HG03439 (cell line): ENCODE measurements around the gene PRKAR1B.

Experiments
- ATAC-seq: cut with Tn5 transposase; IDR thresholded peaks from one replicate; pipeline ENCODE4 v1.9.1; 2021; ENCODE audit warnings: mild to moderate bottlenecking, moderate library complexity; ENCODE audit not compliant: unreplicated experiment

Gene PRKAR1B

DNA sequence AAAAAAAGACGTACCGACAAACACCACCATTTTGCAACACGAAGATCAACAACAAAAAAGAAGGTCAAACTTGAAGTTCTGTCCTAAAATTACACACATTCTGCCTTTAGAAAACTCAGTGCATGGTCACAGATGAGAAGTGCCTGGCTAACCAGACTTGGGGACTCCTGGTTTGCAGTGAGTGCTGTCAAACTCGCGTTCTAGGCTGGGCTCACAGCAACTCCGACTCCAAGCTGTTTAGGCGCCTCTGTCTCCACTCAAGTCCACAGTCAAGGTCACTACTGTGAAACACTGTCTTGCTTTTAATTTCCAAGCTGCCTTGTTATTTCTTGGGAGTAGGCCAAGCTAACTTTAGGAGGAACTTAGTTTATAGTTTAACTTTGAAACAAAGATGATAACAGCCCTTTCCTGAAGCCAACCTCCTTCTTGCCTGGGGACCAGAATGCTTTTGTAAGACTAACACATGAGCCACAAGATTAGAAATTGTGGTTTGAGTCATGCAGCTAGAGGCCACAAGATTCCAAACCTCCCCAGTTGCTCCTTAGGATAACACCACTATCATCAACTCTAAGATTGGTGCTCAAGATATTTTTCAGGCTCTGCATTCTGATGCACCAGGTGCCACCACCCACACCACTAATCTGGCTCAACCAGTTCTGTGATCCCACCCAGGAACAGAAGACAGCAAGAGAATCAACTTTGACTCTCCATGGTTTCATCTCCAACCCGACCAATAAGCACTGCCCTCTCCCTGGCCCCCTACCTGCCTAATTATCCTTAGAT is 1.7 kb downstream of the PRKAR1B start:
- ATAC-seq = no peak

DNA sequence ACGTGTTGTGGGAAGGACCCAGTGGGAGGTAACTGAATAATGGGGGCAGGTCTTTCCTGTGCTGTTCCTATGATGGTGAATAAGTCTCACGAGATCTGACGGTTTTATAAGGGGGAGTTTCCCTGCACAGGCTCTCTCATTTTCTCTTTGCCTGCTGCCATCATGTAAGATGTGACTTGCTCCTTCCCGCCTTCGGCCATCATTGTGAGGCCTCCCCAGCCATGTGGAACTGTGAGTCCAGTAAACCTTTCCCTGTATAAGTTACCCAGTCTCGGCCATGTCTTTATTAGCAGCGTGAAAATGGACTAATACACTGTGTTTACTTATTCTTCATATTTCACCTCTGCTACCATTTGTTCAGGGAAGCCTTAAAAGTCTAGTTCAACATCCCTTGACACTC is 2.8 kb downstream of the PRKAR1B start:
- ATAC-seq = no peak

DNA sequence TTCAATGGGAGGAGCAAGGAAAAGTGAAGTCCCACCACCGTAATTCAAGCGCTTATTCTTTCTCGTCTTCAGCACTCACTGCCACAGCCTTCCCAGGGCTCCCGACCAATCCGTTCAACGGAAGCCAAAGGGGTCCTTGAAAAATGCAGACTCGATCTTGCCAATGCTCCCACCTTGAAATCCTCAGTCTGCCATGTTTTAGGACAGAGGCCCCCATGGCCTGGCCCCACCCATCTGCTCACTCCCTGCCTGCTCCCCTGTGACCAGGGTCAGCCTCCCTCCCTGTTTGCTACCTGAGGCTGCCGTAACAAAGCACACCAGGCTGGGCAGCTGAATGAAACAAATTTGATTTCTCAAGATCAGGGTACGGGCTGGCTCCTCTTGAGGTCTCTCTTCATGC is 3.5 kb downstream of the PRKAR1B start:
- ATAC-seq = no peak

DNA sequence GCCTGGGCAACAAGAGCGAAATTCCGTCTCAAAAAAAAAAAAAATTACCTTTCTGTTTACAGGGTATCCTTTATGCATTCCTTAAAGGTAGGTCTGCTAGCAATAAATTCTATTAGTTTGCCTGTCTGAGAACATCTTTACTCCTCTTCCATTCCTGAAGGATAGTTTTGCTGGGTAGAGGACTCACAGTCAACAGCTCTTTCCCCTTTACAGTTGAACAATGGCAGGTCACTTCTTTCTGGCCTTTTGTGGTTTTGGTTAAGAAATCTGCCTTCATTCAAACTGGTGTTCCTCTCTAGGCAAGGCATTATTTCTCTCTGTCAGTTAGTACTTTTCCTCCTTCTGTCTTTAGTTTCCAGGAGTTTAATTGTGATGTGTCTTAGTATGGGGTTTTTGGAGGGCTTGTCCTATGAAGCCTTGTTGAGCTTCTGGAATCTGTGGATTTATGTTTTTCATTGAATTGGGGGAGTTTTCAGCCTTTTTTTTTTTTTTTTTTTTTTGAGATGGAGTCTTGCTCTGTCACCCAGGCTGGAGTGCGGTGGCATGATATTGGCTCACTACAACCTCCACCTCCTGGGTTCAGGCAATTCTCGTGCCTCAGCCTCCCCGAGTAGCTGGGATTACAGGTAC is 5.3 kb downstream of the PRKAR1B start:
- no peak for ATAC-seq

DNA sequence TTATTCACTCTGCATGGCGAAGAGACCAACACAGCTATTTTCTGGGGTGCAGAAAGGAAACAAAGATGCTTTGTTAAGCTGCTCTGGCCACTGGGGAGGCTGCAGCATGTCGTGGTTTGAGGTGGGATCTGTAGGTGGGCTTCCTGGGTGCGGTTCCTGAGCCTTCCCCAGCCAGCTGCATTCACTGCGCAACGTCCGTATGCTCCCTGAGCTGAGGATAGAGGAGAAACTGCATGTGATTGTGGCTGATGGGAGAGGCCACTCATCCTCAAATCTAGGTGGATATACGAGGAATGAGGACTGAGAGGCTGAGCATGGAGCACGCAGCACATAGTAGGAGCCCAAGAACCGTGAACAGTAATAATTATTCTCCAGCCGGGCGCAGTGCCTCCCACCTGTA is 10.4 kb downstream of the PRKAR1B start:
- no peak for ATAC-seq

DNA sequence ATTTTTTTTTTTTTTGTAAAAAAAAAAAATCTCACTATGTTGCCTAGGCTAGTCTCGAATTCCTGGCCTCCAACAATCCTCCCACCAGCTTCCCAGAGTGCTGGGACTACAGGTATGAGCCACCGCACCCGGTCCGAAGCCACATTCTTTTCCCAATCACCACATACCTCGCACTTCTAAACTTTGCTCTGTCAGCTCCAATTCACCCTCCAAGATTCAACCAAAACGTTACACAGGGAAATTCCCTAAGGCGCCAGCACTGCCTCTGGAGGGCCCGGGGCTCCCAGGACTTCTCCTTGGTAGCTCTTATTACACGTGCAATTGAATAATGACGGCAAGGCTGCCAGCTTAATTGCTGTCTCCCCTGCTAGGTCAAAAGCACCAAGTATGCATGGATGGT is 10.9 kb downstream of the PRKAR1B start:
- no peak for ATAC-seq

DNA sequence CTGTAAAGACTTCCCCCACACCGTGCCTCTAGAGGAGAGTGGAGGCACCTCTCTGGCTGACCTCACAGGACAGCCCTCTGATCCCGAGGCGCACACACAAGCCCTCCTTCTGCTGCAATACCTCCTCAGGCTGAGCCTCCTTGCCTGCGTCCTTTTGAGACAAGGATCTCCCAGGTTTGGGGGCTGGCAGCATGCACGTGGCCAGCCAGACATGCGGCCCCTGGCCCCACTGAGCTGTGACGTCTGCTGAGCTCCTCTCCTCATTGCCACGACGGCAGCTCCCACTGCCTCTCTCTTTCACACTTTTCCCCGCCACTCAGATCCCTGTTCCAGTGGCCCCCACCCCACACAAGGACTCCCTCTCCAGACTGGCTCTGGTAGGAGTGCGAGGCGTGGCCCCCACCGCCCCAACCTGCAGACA is 12.8 kb downstream of the PRKAR1B start:
- no peak for ATAC-seq

DNA sequence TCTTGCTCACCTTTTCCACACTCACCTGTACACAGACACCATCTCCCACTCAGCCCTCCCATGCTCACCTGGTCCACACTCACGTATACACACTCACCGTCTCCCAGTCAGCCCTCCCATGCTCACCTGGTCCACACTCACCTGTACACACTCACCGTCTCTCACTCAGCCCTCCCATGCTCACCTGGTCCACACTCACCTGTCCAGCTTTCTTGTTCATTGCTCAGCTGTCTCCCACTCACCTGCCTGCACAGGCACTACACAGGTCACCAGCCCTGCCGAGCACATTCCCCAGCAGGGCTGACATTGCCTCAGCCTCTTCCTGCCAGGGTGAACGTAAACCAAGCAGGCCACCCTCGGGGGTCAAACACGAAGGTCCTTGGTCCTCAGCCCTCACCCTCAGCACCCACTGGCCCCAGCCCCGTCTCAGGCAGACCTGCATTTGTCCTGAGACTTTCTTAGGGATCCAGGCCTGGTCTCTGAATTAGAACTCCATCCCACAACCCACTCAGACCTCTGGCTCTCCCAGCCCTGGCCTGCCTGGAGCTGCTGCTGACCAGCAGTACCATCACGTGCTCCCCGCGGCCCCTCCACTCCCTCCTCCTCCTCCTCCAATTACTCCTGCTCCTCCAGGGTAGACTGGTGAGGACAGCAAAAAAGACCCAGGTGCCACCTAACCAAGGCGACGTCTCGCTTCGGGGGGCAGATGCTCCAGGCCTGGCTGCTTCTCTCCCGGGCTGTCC is 13.4 kb downstream of the PRKAR1B start:
- no peak for ATAC-seq

DNA sequence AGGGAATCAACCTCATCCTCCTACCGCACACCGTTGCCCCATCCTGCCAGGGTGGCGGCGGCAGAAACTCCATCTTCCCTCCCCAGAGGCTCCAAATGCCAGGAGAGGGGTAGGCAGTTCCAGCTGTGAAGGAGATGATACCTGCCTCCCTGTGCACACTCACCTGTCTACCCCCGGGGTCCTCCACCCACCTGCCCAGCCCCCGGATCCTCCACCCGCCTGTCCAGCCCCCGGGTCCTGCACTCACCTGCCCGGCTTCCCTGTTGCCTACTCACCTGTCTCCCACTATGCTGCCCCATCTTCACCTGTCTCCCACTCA is 14.0 kb downstream of the PRKAR1B start:
- no peak for ATAC-seq

DNA sequence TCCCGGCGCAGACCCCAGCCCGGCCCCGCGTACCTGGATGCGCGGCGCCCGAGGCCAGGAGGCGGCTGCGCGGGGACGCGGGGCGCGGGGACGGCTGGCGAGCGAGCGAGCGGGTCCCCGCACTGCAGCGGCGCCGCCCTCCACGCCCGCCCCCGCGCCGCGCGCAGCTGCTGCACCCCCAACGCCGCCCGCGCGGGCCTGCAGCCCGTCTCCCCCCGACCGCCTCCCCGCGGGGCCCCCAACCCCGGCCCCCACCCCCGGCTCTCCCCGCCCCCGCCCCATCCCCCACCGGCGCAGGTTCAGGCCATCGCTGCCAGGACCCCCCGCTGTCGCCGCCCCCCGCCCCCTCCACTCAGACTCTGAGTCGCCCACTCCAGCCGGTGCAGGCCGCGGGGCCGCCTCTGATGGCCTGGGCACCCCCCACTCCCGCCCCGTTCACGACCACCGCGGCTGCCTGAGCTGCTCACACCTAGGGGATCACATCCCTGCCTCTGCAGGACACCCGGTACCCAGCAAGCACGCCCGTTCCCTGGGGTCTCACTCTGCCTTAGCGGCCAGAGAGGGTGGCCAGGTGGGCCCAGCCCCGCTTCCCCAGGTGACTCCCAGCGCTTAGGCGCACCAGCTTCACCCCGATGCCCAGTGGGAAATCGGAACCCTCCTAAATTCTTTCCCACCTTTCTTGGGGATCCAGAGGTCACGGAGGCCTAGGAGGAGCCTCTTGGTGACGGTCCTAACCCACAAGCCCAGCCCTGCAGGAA is 14.5 kb downstream of the PRKAR1B start:
- ATAC-seq = no peak

DNA sequence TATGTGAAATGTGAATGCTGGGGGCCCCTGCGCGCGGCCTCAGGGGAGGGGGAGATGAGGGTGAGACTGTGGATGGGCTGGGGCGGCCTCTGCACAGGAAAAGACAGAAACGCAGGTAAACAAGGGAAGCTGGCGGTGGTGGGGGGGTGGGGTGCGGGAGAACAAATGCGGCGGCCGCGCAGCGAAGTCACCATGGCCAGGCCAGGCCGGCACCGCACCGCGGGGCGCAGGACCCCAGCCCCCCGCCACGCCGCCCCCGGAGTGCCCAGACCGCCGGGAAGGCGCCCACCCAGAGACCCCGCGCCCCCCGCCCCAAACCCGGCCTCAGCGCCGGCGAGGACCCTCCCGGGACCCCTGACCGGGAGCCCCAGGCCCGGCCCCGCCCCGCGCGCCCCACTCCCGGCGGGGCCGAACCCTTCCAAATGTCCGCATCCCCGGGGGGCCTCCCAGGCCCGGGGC is 15.1 kb downstream of the PRKAR1B start:
- no peak for ATAC-seq

DNA sequence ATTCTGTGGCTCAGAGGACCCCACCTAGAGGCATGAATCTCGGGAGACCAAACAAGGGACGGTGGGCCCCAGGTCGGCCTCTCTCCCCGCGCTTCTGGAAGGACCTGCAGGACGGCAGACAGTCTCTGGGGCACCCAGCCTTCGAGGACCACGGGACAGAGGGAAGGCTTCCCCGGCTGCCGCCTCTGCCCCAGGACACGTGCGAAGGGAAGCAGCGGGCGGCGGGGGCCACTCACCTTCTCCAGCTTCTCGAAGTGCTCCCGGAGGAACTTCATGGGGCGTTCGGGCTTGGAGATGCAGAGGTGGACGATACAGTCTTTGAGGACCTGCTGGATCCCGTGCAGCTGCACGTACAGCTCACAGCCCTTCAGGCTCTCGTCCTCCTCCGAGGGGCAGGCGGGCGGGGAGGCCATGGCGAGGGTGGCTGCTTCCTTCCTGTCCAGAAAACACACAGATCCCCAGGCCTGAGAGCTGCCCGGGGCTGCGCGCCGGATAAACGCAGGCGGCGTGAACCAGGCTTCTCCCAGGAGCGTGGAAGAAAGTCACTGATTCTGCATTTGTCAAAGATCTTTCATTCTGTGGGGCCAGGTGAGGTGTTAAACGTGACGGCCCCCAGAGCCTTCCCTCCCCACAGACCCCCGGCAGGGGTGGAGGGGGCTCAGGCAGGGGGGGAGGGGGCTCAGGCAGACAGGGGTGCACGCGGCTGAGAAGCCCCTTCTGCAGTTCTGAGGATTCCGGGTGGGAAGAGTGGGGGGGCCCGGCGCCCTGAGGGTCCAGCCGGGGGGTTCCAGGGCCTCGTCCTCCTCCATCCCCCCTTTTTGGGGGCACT is 15.8 kb downstream of the PRKAR1B start:
- no peak for ATAC-seq

DNA sequence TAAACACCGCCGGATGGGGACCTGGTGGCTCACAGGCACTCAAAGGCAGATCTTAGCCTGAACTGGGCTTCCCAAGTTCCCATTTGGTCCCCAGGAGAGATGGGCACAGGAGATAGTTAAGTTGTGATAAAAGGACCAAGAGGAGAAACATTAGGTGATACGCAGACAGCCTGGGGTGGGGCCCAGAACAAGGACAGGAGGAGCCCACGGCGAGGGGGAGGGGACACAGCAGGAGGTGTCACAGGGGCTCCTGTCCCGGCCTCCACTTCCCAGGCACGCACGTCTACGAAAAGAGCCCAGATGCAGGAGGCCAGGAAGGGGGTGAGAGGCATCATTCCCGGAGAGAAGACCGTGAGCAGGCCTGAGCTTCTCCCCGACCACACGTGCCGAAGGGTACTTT is 16.9 kb downstream of the PRKAR1B start:
- no peak for ATAC-seq

DNA sequence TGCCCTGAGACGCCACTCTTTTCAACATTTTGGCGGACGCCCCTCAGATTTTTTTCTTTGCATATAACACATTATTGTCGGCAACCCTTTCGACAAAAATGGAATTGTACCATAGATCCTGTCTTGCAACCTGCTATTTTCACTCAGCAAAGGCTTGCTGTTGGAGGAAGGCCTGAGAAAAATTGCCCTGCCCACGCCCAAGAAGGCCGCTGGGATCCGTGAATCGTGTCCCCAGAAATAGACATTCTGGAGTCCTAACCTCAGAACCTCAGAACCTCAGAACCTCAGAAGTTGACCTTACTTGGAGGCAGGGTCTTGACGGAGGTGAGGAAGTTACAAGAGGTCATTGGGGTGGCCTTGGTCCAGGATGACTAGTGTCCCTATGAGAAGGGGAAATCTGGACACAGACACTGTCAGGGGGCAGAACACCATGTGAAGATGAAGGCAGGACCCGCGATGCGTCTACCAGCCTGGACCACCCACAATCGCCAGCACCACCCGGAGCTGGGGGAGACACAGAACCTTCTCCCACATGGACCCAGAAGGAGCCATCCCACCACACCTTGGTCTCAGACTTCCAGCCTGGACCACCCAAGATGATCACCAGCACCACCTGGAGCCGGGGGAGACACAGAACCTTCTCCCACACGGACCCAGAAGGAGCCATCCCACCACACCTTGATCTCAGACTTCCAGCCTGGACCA is 19.6 kb downstream of the PRKAR1B start:
- ATAC-seq = no peak

DNA sequence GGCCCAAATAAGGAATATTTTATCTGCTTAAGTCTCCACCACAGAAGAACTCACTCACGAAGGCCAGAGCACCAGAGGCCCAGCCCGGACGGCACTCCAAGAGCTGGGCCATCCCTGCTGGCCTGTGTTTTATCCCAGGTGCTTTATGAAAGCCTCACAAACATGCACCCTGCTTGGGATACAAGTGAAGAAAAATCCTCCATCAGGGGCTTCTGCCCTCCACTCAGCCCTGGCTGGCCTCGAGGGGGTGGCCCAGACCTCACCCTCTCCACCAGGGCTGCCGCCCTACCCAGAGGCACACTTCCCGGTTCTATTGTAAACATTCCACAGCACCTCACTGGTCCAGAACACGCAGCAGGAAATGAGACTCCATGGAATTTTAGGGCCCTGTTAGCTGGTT is 20.4 kb downstream of the PRKAR1B start:
- no peak for ATAC-seq

DNA sequence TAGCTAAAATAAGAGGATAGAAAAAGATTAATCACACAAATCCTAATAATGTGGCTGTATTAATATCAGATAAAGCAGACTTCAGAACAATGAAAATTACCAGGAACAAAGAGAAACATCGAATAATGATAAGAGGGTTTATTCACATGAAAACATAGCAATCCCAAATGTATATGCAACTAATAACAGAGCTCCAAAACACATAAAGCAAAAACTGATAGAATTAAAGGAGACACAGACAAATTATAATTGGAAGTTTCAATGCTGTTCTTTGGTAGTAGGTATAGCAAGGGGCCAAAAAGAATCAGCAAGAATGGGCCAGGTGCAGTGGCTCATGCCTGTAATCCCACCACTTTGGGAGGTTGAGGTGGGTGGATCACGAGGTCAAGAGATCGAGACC is 24.0 kb downstream of the PRKAR1B start:
- ATAC-seq = no peak

DNA sequence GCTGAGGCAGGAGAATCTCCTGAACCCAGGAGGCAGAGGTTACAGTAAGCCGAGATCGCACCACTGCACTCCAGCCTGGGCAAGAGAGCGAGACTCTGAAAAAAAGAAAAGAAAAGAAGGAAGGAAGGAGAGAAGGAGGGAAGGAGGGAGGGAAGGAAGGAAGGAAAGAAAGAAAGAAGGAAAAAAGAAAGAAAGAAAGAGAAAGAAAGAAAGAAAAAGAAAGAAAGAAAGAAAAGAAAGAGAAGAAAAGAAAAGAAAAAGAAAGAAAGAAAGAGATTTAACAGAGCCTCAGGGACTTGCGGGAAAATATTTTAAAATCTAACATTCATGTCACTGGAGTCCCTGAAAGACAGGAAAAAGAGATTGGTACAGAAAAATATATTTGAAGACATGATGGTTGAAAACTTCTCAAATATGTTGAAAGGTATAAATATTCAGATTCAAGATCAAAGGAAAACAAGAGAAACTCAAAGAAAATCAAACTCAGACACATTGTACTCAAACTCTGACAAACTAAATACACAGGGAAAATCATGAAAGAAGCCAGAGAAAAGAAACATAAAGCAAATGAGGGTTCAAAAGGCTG is 25.9 kb downstream of the PRKAR1B start:
- no peak for ATAC-seq

DNA sequence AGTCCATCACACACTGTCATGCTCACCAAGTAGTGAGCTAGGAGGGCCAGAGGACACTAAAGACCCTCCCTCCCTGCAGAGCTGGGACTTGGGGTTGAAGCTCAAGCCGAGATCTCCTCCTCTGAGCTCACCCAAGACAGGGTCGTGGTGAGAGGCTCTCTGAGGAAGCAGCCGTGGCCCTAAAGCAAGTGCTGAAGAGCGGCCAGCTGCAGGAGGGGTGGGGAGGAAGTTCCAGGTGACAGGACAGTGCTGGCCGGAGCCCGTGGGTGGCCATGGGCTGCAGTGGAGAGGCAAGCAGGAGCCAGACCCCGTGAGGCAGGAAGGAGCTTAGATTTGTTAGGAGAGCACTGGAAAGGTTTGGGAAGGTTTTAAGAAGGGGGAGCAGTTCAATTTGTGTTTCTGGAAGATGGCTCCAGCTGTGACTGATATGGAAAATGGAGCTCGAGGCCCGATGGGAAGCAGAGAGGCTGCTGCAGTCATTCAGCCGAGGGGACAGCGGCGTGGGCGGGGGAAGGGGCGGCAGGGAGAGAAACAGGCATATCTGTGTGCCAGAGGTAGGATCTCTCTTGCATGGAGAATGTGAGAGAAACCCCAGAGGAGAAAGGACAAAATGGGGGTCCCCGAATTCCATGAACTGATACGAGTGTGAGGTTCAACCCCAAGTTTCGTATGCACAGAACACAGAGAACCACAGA is 27.5 kb downstream of the PRKAR1B start:
- no peak for ATAC-seq
